ENCODE data around the gene USF3. TPM values are rescaled to one million over a fixed set of nuclear protein-coding genes. Genes with fewer than 3 reads are reported as not detected.

The USF3 gene
- total RNA-seq, 1 experiment from 2014 or later: 13.5 TPM

GRCh38 chr3:113731694-113732093 is 35.3 kb upstream of the USF3 start:
- Histone ChIP-seq H3K9ac (ENCODE audit: low read length) (no peak overlapping the region), H4K20me1 (ENCODE audit: insufficient read depth) (peaks cover 41% of the 10 kb centered on the region), H3K4me1 (ENCODE audit: control insufficient read depth in 1 of 2, insufficient read depth in 2 of 2, low read length in 2 of 2) (no peaks in the 10 kb centered on the region), H3K4me3 (replicated peaks in 1 of 2; ENCODE audit: low read depth in 1 of 2, low read length in 2 of 2) (no peak overlapping the region), H3K27me3 (ENCODE audit: insufficient read depth, low read length) (no peaks in the 10 kb centered on the region), H3K27ac (ENCODE audit: low read depth, low read length) (no peak overlapping the region), H3K79me2 (ENCODE audit: insufficient read depth, low read length) (peaks cover 100% of the 10 kb centered on the region), H3K36me3 (ENCODE audit: control insufficient read depth in 1 of 2, insufficient read depth in 2 of 2, low read length in 2 of 2) (peaks cover 3 to 5% of the 10 kb centered on the region in 2 experiments; a peak in 2 of 4 replicates), H3K4me2 (ENCODE audit: low read length) (no peak overlapping the region), H3K9me2 (ENCODE audit: insufficient read depth) (no peaks in the 10 kb centered on the region), H2AFZ (ENCODE audit: low read depth, low read length, poor library complexity, severe bottlenecking) (no peak overlapping the region), H3K9me3 (ENCODE audit: control insufficient read depth in 1 of 2, insufficient read depth in 1 of 2, low read depth in 1 of 2, low read length in 2 of 2) (no peaks in the 10 kb centered on the region)
- POLR2A ChIA-PET: no interaction called here
- ATAC-seq: no peak
- TF ChIP-seq SIN3A (IDR thresholded peaks at IDR 0.05; ENCODE audit: low read depth) (no peak), ZNF274 (IDR thresholded peaks at IDR 0.05; ENCODE audit: low read depth, low read length) (no peak), REST (IDR thresholded peaks at IDR 0.05; ENCODE audit: low read depth) (no peak), ELF1 (IDR thresholded peaks at IDR 0.05; ENCODE audit: borderline replicate concordance, low read depth) (no peak), POLR2A (IDR thresholded peaks at IDR 0.05; ENCODE audit: borderline replicate concordance, extremely low read depth, insufficient read depth, insufficient read length) (no peak), SP1 (IDR thresholded peaks at IDR 0.05; ENCODE audit: low read depth) (no peak), MAX (IDR thresholded peaks at IDR 0.05) (no peak), POLR2AphosphoS5 (IDR thresholded peaks at IDR 0.05; ENCODE audit: low read depth, low read length) (no peak), FOSL1 (IDR thresholded peaks at IDR 0.05; ENCODE audit: low read depth) (no peak), EZH2 (IDR thresholded peaks at IDR 0.05) (no peak), TCF7L2 (IDR thresholded peaks at IDR 0.05; ENCODE audit: borderline replicate concordance, extremely low read depth, insufficient read depth, insufficient read length) (no peak), CBX3 (IDR thresholded peaks at IDR 0.05; ENCODE audit: low read depth) (no peak), ATF3 (IDR thresholded peaks at IDR 0.05) (no peak), YY1 (IDR thresholded peaks at IDR 0.05; ENCODE audit: extremely low read depth, insufficient replicate concordance, low read depth, low read length) (no peak), RAD21 (IDR thresholded peaks at IDR 0.05; ENCODE audit: low read depth) (no peak)
- BruUV-seq (replicated peaks): no TSS peak
- RAD21 ChIA-PET (ENCODE audit: low non-redundant PET in 1 of 2, low total read pairs in 2 of 2, uncharacterized antibody in 2 of 2, unreplicated experiment in 2 of 2): no interaction called here
- DNase-seq (ENCODE audit: low read depth, low spot score): no peak
- CTCF ChIA-PET: no interaction called here
- intact Hi-C loops (cut with micrococcal nuclease): no loop called here
